HG03097 (cell line): ENCODE data around the gene ZNF773.

Source experiments
- ATAC-seq: cut with Tn5 transposase; IDR thresholded peaks from one replicate; pipeline ENCODE4 v1.9.1; 2021; ENCODE audit not compliant: unreplicated experiment, low FRiP score

Gene ZNF773

DNA sequence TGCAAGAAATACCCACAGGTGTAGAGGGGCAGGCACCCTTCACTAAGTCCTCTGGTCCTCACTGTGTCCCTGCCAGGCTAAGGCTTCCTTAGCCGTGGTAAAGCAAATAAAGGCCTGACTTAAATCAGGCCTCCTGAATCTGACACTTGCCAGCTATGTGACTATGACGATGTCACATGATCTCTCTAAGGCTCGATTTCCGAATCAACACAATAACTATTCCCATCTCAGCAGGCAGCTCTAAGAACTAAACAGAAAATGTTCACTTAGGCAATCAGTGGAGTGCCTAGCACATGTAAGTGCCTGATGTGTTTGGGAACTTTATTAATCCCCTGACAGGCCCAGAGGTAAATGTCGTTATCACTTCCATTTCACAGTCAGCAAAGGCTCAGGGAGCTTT is 57.9 kb downstream of the ZNF773 start:
- no peak for ATAC-seq
